Osteoblast (primary cell): ENCODE data around the gene PIM1. TPM values are rescaled to one million over a fixed set of nuclear protein-coding genes. Genes with fewer than 3 reads are reported as not detected.

Source experiments
- DNase-seq: peaks from one replicate; pipeline ENCODE4 v3.0.0; 2011; ENCODE audit warnings: low spot score, mixed read lengths; ENCODE audit not compliant: insufficient read length; ENCODE audit errors: missing footprints
- H2AFZ ChIP-seq: 2 replicates; pipeline ENCODE4 v1.6.0; 2011; ENCODE audit warnings: mild to moderate bottlenecking, low read length
- H3K27ac ChIP-seq: 2 replicates; pipeline ENCODE4 v1.5.1; 2011; ENCODE audit warnings: mild to moderate bottlenecking, low read depth, low read length, moderate library complexity
- H3K27me3 ChIP-seq: 2 replicates; pipeline ENCODE4 v1.6.0; 2012; ENCODE audit warnings: mild to moderate bottlenecking, control low read depth, inconsistent platforms, low read length, moderate library complexity; ENCODE audit not compliant: insufficient read depth
- H3K36me3 ChIP-seq: 2 replicates; pipeline ENCODE4 v1.5.1; 2011; ENCODE audit warnings: mild to moderate bottlenecking, low read length, control low read depth, moderate library complexity; ENCODE audit not compliant: insufficient read depth
- H3K4me1 ChIP-seq: 2 replicates; pipeline ENCODE4 v1.5.1; 2011; ENCODE audit warnings: mild to moderate bottlenecking, low read length, control low read depth, moderate library complexity; ENCODE audit not compliant: insufficient read depth
- H3K4me2 ChIP-seq: 2 replicates; pipeline ENCODE4 v1.6.0; 2011; ENCODE audit warnings: mild to moderate bottlenecking, low read length; ENCODE audit not compliant: insufficient read depth
- H3K4me3 ChIP-seq: fragments of 200-600 bp; sonication (generic); 3 replicates; pipeline ENCODE4 v1.5.1; 2012; ENCODE audit warnings: mild to moderate bottlenecking, low read length, inconsistent platforms; ENCODE audit not compliant: insufficient read depth
- H3K79me2 ChIP-seq: 2 replicates; pipeline ENCODE4 v1.6.0; 2012; ENCODE audit warnings: mild to moderate bottlenecking, low read length, control low read depth, inconsistent platforms; ENCODE audit not compliant: insufficient read depth
- H3K9me3 ChIP-seq: 2 replicates; pipeline ENCODE4 v1.5.1; 2011; ENCODE audit warnings: low read depth, low read length, control low read depth
- H4K20me1 ChIP-seq: 2 replicates; pipeline ENCODE4 v1.6.0; 2012; ENCODE audit warnings: mild to moderate bottlenecking, low read length, control low read depth; ENCODE audit not compliant: insufficient read depth
- total RNA-seq: library from RNA; depleted of rRNA; stranded (reverse); fragments of >200 nt; gene quantifications from 2 replicates; pipeline ENCODE4 v1.2.3, GENCODE V29; 2012
- TF ChIP-seq, protein P1 (sequence below): IDR thresholded peaks from 2 replicates; pipeline ENCODE4 v1.5.1; 2011; ENCODE audit warnings: mild to moderate bottlenecking, low read depth, low read length, moderate library complexity; ENCODE audit errors: extremely low read depth

PIM1 gene
- total RNA-seq, 1 donor: 14.8 TPM

DNA sequence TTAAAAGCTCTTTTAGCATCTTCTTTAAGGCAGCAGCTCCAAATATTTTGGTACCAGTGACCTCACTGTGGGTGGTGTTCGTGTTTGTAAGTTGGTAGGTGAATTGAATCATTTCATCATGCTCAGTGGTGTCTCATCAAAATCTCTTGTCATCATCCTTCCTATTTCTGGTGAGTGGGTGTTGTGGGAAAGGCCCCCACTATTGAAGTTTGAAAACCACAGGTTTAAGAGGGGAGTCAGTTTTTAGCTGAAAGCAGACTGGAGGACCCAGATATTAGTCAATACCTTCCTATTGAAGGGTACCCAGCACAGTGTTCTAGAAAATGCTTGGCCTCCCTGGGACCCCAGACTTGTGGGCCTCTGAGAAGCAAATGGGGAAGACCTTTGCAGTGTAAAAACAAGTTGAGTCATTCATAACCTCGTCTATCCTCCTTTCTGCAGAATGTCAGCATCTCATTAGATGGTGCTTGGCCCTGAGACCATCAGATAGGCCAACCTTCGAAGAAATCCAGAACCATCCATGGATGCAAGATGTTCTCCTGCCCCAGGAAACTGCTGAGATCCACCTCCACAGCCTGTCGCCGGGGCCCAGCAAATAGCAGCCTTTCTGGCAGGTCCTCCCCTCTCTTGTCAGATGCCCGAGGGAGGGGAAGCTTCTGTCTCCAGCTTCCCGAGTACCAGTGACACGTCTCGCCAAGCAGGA lies 3.7 kb downstream of the PIM1 start:
- no peaks in the 10 kb centered on the region for H3K9me3 ChIP-seq
- H2AFZ ChIP-seq: no peak overlapping the region
- peak overlapping the region; percentile 7 for H3K27ac ChIP-seq
- DNase-seq: peak; percentile 63
- peaks cover 22% of the 10 kb centered on the region for H3K79me2 ChIP-seq
- H4K20me1 ChIP-seq: peaks cover 21% of the 10 kb centered on the region
- H3K4me3 ChIP-seq: no peak overlapping the region
- peaks cover 18% of the 10 kb centered on the region for H3K4me1 ChIP-seq
- no peak overlapping the region for H3K4me2 ChIP-seq
- H3K36me3 ChIP-seq: peaks cover 36% of the 10 kb centered on the region
- TF ChIP-seq, protein P1, sequence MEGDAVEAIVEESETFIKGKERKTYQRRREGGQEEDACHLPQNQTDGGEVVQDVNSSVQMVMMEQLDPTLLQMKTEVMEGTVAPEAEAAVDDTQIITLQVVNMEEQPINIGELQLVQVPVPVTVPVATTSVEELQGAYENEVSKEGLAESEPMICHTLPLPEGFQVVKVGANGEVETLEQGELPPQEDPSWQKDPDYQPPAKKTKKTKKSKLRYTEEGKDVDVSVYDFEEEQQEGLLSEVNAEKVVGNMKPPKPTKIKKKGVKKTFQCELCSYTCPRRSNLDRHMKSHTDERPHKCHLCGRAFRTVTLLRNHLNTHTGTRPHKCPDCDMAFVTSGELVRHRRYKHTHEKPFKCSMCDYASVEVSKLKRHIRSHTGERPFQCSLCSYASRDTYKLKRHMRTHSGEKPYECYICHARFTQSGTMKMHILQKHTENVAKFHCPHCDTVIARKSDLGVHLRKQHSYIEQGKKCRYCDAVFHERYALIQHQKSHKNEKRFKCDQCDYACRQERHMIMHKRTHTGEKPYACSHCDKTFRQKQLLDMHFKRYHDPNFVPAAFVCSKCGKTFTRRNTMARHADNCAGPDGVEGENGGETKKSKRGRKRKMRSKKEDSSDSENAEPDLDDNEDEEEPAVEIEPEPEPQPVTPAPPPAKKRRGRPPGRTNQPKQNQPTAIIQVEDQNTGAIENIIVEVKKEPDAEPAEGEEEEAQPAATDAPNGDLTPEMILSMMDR: no peak
- H3K27me3 ChIP-seq: no peaks in the 10 kb centered on the region

DNA sequence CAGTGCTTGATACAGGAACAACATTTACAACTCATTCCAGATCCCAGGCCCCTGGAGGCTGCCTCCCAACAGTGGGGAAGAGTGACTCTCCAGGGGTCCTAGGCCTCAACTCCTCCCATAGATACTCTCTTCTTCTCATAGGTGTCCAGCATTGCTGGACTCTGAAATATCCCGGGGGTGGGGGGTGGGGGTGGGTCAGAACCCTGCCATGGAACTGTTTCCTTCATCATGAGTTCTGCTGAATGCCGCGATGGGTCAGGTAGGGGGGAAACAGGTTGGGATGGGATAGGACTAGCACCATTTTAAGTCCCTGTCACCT lies 4.2 kb downstream of the PIM1 start:
- DNase-seq: peak; percentile 47
- Histone ChIP-seq H2AFZ (no peak overlapping the region), H3K27me3 (no peaks in the 10 kb centered on the region), H3K4me2 (no peak overlapping the region), H3K27ac (no peak overlapping the region), H3K4me1 (peaks cover 14% of the 10 kb centered on the region), H3K9me3 (no peaks in the 10 kb centered on the region), H3K36me3 (peaks cover 36% of the 10 kb centered on the region), H4K20me1 (peaks cover 21% of the 10 kb centered on the region), H3K79me2 (peaks cover 22% of the 10 kb centered on the region), H3K4me3 (no peak overlapping the region)
- TF ChIP-seq, protein P1: no peak

DNA sequence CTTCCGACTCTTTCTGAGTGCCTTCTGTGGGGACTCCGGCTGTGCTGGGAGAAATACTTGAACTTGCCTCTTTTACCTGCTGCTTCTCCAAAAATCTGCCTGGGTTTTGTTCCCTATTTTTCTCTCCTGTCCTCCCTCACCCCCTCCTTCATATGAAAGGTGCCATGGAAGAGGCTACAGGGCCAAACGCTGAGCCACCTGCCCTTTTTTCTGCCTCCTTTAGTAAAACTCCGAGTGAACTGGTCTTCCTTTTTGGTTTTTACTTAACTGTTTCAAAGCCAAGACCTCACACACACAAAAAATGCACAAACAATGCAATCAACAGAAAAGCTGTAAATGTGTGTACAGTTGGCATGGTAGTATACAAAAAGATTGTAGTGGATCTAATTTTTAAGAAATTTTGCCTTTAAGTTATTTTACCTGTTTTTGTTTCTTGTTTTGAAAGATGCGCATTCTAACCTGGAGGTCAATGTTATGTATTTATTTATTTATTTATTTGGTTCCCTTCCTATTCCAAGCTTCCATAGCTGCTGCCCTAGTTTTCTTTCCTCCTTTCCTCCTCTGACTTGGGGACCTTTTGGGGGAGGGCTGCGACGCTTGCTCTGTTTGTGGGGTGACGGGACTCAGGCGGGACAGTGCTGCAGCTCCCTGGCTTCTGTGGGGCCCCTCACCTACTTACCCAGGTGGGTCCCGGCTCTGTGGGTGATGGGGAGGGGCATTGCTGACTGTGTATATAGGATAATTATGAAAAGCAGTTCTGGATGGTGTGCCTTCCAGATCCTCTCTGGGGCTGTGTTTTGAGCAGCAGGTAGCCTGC lies 4.8 kb downstream of the PIM1 start:
- Histone ChIP-seq H3K9me3 (no peaks in the 10 kb centered on the region), H4K20me1 (peaks cover 21% of the 10 kb centered on the region), H3K4me3 (no peak overlapping the region), H2AFZ (no peak overlapping the region), H3K27me3 (no peaks in the 10 kb centered on the region), H3K79me2 (peaks cover 22% of the 10 kb centered on the region), H3K36me3 (peaks cover 36% of the 10 kb centered on the region), H3K27ac (no peak overlapping the region), H3K4me1 (peaks cover 14% of the 10 kb centered on the region), H3K4me2 (no peak overlapping the region)
- TF ChIP-seq, protein P1: no peak
- DNase-seq: no peak
